ENCODE results near the gene SYNE2. TPM values are rescaled to one million over a fixed set of nuclear protein-coding genes. Genes with fewer than 3 reads are reported as not detected.

Gene SYNE2
- total RNA-seq, 2 donors from 2014 or later = 86.7 to 97.4 TPM

DNA sequence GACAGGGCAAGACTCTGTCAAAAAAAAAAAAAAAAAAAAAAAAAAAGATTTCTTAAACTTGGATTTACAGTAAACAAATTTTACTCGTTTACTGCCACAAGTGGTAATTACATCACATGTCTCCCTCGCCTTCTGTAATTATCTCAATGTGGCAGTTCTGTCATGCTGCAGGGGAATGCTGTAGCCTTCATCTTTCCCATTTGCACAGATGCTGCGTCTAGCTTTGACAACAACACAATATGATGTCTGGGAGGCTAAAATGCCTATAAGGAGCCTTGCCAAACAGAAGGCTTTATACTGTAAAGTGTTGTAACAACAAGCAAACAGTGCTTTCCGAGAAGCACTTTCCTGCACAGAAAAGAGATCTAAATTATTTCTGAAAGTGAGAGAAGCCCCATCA is 392.7 kb downstream of the SYNE2 start:
- Mint-ChIP-seq H3K36me3 (no peaks in the 10 kb centered on the region), H3K27me3 (peaks cover 23 to 24% of the 10 kb centered on the region in 2 donors), H3K27ac (no peak overlapping the region), H3K4me1 (ENCODE audit: low read depth in 2 of 2) (no peaks in the 10 kb centered on the region), H3K9me3 (no peaks in the 10 kb centered on the region), H3K4me3 (no peak overlapping the region)
- ATAC-seq = no peak
- DNase-seq (ENCODE audit: low spot score) = no peak

DNA sequence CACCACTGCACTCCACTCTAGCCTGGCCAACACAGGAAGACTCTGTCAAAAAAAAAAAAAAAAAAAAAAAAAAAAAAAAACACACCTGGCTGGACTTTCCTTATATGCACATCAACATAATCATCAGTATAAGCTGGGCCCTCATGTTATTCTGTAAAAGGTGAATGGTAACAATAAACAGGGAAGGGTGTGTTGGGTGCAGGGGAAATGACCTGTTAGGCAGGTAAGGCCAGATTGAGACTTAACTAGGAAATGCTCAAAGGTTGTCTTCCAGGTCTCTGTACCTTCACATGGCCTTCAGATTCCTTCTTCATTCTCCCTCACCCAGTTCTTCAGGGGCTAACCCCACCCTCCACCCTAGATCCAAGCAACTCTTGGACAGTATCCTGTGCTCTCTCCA is 393.9 kb downstream of the SYNE2 start:
- no peaks in the 10 kb centered on the region for H3K36me3 Mint-ChIP-seq
- H3K9me3 Mint-ChIP-seq = no peaks in the 10 kb centered on the region
- H3K27ac Mint-ChIP-seq = no peak overlapping the region
- DNase-seq (ENCODE audit: low spot score) (no peak), ATAC-seq (no peak)
- no peaks in the 10 kb centered on the region for H3K4me1 Mint-ChIP-seq (ENCODE audit: low read depth in 2 of 2)
- peaks cover 23 to 28% of the 10 kb centered on the region in 2 donors for H3K27me3 Mint-ChIP-seq
- H3K4me3 Mint-ChIP-seq = no peak overlapping the region

DNA sequence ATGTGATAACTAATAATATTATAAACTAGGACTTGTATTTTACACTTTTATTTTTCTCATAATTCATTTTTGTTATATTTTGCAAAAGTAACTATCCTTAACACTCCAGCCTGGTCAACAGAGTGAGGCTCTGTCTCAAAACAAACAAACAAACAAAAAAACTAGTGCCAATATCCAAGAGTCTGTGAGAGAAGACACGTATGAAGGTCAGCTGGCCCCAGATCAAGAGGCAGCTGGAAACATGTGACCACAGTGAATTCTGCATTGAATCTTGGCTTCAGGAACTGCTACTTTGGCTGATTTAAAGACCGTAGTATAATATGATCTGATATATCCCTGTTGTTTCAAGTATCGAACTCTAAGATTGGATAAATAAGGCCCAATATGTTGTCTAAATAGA is 394.4 kb downstream of the SYNE2 start:
- H3K4me1 Mint-ChIP-seq (ENCODE audit: low read depth in 2 of 2) = no peaks in the 10 kb centered on the region
- no peaks in the 10 kb centered on the region for H3K9me3 Mint-ChIP-seq
- DNase-seq (ENCODE audit: low spot score) = no peak
- H3K27ac Mint-ChIP-seq = no peak overlapping the region
- peaks cover 23 to 26% of the 10 kb centered on the region in 2 donors for H3K27me3 Mint-ChIP-seq
- no peaks in the 10 kb centered on the region for H3K36me3 Mint-ChIP-seq
- no peak for ATAC-seq
- H3K4me3 Mint-ChIP-seq = no peak overlapping the region

DNA sequence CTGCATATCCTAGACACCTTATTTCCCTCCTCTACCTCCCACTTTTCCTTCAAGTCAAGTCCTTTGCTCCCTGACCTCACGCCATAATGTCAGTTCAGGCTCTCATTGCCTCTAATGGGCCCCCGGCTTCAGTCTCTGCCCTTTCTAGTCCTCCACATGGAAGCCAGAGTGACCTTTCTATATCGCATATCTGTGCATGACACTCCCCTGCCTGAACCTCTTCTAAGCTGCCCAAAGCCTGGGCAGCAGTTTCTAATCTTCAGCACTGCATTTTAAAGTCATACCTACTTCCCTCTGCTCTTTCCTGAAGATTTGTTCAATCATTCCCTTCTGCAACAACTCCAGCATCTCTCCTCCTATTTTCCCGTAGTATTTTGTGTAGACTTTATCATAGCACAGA is 395.9 kb downstream of the SYNE2 start:
- no peaks in the 10 kb centered on the region for H3K36me3 Mint-ChIP-seq
- ATAC-seq (no peak), DNase-seq (ENCODE audit: low spot score) (no peak)
- no peaks in the 10 kb centered on the region for H3K9me3 Mint-ChIP-seq
- no peak overlapping the region for H3K27ac Mint-ChIP-seq
- no peak overlapping the region for H3K4me3 Mint-ChIP-seq
- peaks cover 23% of the 10 kb centered on the region in 2 donors for H3K27me3 Mint-ChIP-seq
- H3K4me1 Mint-ChIP-seq (ENCODE audit: low read depth in 2 of 2) = no peaks in the 10 kb centered on the region

DNA sequence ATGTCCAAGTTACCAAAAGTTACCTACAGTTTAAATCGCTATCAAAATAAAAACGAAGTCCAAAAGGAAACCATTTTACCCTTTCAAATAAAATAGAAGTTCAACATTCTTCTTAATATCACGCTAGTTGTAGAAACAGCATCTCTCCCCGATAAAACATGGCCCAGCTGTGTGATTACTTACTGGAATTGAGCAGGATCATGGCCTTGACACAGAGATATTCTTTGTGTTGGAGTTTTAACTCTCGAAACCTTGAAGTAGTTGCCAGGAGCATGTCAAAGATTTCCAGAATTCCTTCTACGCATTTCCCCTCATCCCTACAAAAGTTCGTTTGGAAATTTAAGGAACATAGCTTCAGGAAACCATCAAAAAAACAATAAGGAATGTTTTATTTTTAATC is 396.6 kb downstream of the SYNE2 start:
- Mint-ChIP-seq H3K9me3 (no peaks in the 10 kb centered on the region), H3K4me3 (no peak overlapping the region), H3K27ac (no peak overlapping the region), H3K27me3 (peaks cover 22 to 23% of the 10 kb centered on the region in 2 donors), H3K36me3 (no peaks in the 10 kb centered on the region), H3K4me1 (ENCODE audit: low read depth in 2 of 2) (no peaks in the 10 kb centered on the region)
- DNase-seq (ENCODE audit: low spot score) (no peak), ATAC-seq (no peak)

DNA sequence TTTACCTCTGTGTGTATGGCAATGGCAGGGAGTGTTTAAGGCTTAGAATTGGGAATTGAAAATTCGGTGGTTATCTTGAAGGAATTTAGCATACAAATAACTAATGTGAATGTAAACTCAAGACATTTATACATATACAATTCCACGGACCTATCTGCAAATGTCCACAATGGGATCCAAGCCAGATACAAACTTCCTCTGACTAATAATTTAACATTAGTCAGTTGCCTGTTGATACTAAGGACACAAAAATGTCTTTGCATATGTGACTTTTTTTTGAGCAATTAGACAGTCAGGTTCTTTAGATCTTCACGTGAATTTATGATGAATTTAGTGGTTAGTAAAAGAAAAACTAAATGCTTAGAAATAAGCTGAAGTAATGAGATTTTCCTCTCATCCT is 400.9 kb downstream of the SYNE2 start:
- no peaks in the 10 kb centered on the region for H3K4me1 Mint-ChIP-seq (ENCODE audit: low read depth in 2 of 2)
- no peak overlapping the region for H3K4me3 Mint-ChIP-seq

DNA sequence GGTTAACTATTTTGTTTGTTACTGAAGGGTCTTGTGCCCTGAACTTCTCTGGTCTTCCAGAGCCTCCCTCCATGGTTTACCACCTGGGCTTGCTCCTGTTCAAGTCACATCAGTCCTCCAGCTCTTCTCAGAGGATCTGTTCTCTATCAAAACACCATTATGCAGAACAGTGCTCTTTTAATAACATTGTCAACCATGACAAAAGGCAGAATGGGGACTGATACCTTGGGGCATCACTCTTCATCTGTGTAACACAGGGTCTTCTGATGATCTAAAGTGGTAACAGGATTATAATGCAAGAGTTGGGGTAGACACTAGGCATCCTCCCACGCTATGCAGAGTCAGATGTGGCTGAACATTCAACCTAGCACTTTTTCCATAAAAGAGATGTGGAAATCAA is 403.0 kb downstream of the SYNE2 start:
- Mint-ChIP-seq H3K4me1 (ENCODE audit: low read depth in 2 of 2) (no peaks in the 10 kb centered on the region), H3K4me3 (no peak overlapping the region), H3K27ac (no peak overlapping the region), H3K9me3 (no peaks in the 10 kb centered on the region), H3K27me3 (peaks cover 0 to 7% of the 10 kb centered on the region in 2 donors), H3K36me3 (no peaks in the 10 kb centered on the region)
- ATAC-seq = no peak
- DNase-seq (ENCODE audit: low spot score) = no peak

More for the DNA sequence above, 400.9 kb downstream of the SYNE2 start:
- Mint-ChIP-seq H3K36me3 (no peaks in the 10 kb centered on the region), H3K27ac (no peak overlapping the region), H3K27me3 (peaks cover 15 to 17% of the 10 kb centered on the region in 2 donors), H3K9me3 (no peaks in the 10 kb centered on the region)
- ATAC-seq (no peak), DNase-seq (ENCODE audit: low spot score) (no peak)

DNA sequence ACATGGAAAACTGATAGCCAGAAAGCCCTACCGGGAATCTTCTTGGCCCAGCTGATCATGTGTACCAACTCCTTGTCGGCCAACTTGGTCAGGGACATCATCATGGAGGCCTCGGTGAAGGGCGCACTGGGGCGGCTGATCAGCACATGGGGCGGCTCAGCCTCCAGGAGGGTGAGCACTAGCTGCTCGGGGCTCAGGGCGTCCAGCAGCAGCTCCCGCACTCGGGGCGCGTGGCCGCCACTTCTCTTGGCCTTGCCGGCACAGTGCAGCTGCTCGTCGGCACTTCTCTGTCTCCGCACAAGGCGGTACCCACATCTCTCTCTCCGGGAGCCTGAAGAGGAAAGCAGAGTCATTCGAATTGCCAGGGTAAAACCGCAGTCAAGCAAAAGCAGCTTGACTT is 407.6 kb downstream of the SYNE2 start:
- Mint-ChIP-seq H3K36me3 (no peaks in the 10 kb centered on the region), H3K27ac (no peak overlapping the region), H3K9me3 (no peaks in the 10 kb centered on the region), H3K4me1 (ENCODE audit: low read depth in 2 of 2) (no peaks in the 10 kb centered on the region), H3K27me3 (peaks cover 0 to 1% of the 10 kb centered on the region in 2 donors), H3K4me3 (no peak overlapping the region)
- ATAC-seq (peak in 1 of 2 donors; percentile 24), DNase-seq (ENCODE audit: low spot score) (no peak)

DNA sequence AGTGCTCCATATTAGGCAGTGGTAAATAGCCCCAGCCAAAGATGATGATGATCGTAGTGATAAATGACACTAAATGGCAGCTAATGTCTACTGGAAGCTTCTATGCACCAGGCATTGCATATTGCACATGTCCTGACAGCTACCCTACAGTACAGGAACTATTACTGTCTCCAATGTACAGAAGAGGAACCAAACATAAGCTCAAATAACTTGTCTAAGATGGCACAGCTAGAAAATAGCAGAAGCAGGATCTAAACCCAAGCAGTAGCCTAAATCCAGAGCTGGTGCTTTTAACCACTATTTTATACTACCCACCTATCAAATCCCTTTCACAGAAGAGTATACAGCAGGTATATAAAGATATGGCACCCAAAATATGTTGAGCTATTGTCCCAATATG is 412.4 kb downstream of the SYNE2 start:
- no peaks in the 10 kb centered on the region for H3K36me3 Mint-ChIP-seq
- ATAC-seq = no peak
- H3K27ac Mint-ChIP-seq = peak overlapping the region in 1 of 2 donors; percentile 57
- no peaks in the 10 kb centered on the region for H3K27me3 Mint-ChIP-seq
- no peak for DNase-seq (ENCODE audit: low spot score)
- peaks cover 8 to 15% of the 10 kb centered on the region in 2 donors for H3K4me1 Mint-ChIP-seq (ENCODE audit: low read depth in 2 of 2)
- H3K9me3 Mint-ChIP-seq = no peaks in the 10 kb centered on the region
- no peak overlapping the region for H3K4me3 Mint-ChIP-seq

DNA sequence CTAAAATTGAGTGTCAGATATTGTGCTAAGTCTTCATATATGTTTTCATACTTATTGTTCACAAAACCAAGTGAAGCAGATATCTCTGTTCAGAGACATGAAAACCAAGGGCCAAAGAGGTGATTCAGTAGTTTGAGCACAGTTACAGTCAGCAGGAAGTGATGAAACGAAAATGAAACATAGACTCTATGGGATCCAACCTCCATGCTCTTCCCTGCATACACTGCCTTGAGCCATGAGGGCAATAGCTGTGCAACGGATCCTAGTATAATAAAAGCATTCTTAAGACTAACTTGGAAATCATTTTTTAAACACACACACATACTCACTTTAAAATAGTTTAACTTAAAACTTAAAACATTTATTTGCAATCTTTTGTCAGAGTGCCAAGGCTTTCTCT is 413.4 kb downstream of the SYNE2 start:
- DNase-seq (ENCODE audit: low spot score) = no peak
- no peak overlapping the region for H3K4me3 Mint-ChIP-seq
- H3K27me3 Mint-ChIP-seq = no peaks in the 10 kb centered on the region
- peaks cover 8 to 15% of the 10 kb centered on the region in 2 donors for H3K4me1 Mint-ChIP-seq (ENCODE audit: low read depth in 2 of 2)
- H3K36me3 Mint-ChIP-seq = no peaks in the 10 kb centered on the region
- peak; percentile 69 to 78 for ATAC-seq
- H3K27ac Mint-ChIP-seq = peak overlapping the region; percentile 57 to 59
- H3K9me3 Mint-ChIP-seq = no peaks in the 10 kb centered on the region

DNA sequence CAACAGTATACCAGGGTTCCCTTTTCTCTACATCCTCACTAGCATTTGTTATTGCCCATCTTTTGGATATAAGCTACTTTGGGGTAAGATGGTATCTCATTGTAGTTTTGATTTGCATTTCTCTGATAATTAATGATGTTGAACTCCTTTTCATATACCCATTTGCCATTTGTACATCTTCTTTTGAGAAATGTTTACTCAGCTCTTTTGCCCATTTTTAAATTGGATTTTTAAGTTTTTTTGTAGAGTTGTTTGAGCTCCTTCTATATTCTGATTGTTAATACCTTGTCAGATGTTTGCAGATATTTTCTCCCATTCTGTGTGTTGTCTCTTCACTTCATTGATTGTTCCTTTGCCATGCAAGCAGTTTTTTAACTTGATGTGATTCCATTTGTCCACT is 419.2 kb downstream of the SYNE2 start:
- Mint-ChIP-seq H3K36me3 (peaks cover 6% of the 10 kb centered on the region), H3K9me3 (no peaks in the 10 kb centered on the region), H3K4me1 (ENCODE audit: low read depth in 2 of 2) (no peaks in the 10 kb centered on the region), H3K4me3 (no peak overlapping the region), H3K27me3 (peaks cover 12 to 14% of the 10 kb centered on the region in 2 donors), H3K27ac (no peak overlapping the region)
- no peak for ATAC-seq
- no peak for DNase-seq (ENCODE audit: low spot score)

Other genes starting within 250 kb of the SYNE2 start
- gene WDR89, start 211.1 kb upstream of the SYNE2 start, total RNA-seq = 10 to 100 TPM; 22.3 to 22.7 TPM
- 10 to 100 TPM; 10.9 to 15.0 TPM for gene SGPP1, start 124.9 kb upstream of the SYNE2 start, total RNA-seq

Data from natural killer cell treated with Interleukin-12 subunit alpha and Interleukin-12 subunit beta and Interleukin-15 and Interleukin-18, amount 100 ng/mL, for 72 hours (primary cell).